Measurements from ENCODE around the gene IL12B. TPM values are rescaled to one million over a fixed set of nuclear protein-coding genes. Genes with fewer than 3 reads are reported as not detected.
"Not testable (repeated sequence)": the region's sequence is repeated elsewhere in the genome, so short reads cannot be mapped to it uniquely, and the experiment has no call there.

IL12B gene
- total RNA-seq, 3 donors from 2014 or later = not detected

GRCh38 chr5:159353661-159354252 lies 23.5 kb upstream of the IL12B start:
- TF ChIP-seq POLR2AphosphoS5 (IDR thresholded peaks at IDR 0.05) (no peak), CTCF (IDR thresholded peaks at IDR 0.05) (no peak), POLR2A (IDR thresholded peaks at IDR 0.05) (no peak)
- H3K4me3 ChIP-seq = no peak overlapping the region
- no peaks in the 10 kb centered on the region for H3K4me1 ChIP-seq
- no peaks in the 10 kb centered on the region for H3K27me3 ChIP-seq
- H3K9me3 ChIP-seq = no peaks in the 10 kb centered on the region
- H3K27ac ChIP-seq = no peak overlapping the region
- no peaks in the 10 kb centered on the region for H3K36me3 ChIP-seq
- no peak for DNase-seq (ENCODE audit: low spot score in 2 of 2)
- intact Hi-C loops (cut with DNase I; ENCODE audit: low total_unique reads) = no loop called here

- H3K27me3 ChIP-seq; DNase-seq (ENCODE audit: low spot score in 2 of 2); H3K9me3 ChIP-seq; intact Hi-C loops (cut with DNase I; ENCODE audit: low total_unique reads); H3K36me3 ChIP-seq; H3K4me3 ChIP-seq; H3K27ac ChIP-seq; H3K4me1 ChIP-seq: not testable (repeated sequence)
Observed at GRCh38 chr5:159350644-159351043, 20.4 kb upstream of the IL12B start.

GRCh38 chr5:159350216-159350615 lies 19.9 kb upstream of the IL12B start:
- H3K4me3 ChIP-seq; H3K4me1 ChIP-seq; H3K9me3 ChIP-seq; DNase-seq (ENCODE audit: low spot score in 2 of 2); H3K36me3 ChIP-seq; H3K27ac ChIP-seq; intact Hi-C loops (cut with DNase I; ENCODE audit: low total_unique reads): not testable (repeated sequence)
- peaks cover 0 to 12% of the 10 kb centered on the region in 2 donors for H3K27me3 ChIP-seq

GRCh38 chr5:159345861-159346260 lies 15.6 kb upstream of the IL12B start:
- DNase-seq (ENCODE audit: low spot score in 2 of 2) = no peak
- Histone ChIP-seq H3K4me3 (no peak overlapping the region), H3K27me3 (peaks cover 0 to 13% of the 10 kb centered on the region in 2 donors), H3K27ac (no peak overlapping the region), H3K36me3 (no peaks in the 10 kb centered on the region), H3K4me1 (no peaks in the 10 kb centered on the region), H3K9me3 (peaks cover 7 to 17% of the 10 kb centered on the region in 2 donors)
- intact Hi-C loops (cut with DNase I; ENCODE audit: low total_unique reads) = no loop called here
- TF ChIP-seq POLR2A (IDR thresholded peaks at IDR 0.05) (no peak), CTCF (IDR thresholded peaks at IDR 0.05) (no peak), POLR2AphosphoS5 (IDR thresholded peaks at IDR 0.05) (no peak)

GRCh38 chr5:159345336-159345735 lies 15.0 kb upstream of the IL12B start:
- Histone ChIP-seq H3K9me3 (peaks cover 7 to 17% of the 10 kb centered on the region in 2 donors), H3K4me1 (no peaks in the 10 kb centered on the region), H3K27me3 (peaks cover 0 to 13% of the 10 kb centered on the region in 2 donors), H3K27ac (no peak overlapping the region), H3K36me3 (no peaks in the 10 kb centered on the region), H3K4me3 (no peak overlapping the region)
- DNase-seq (ENCODE audit: low spot score in 2 of 2) = no peak
- intact Hi-C loops (cut with DNase I; ENCODE audit: low total_unique reads) = no loop called here
- no peak for TF ChIP-seq CTCF (IDR thresholded peaks at IDR 0.05)
- TF ChIP-seq POLR2AphosphoS5 (IDR thresholded peaks at IDR 0.05) = no peak
- TF ChIP-seq POLR2A (IDR thresholded peaks at IDR 0.05) = no peak

- intact Hi-C loops (cut with DNase I; ENCODE audit: low total_unique reads) = no loop called here
- Histone ChIP-seq H3K27ac (no peak overlapping the region), H3K36me3 (no peaks in the 10 kb centered on the region), H3K27me3 (peaks cover 0 to 13% of the 10 kb centered on the region in 2 donors), H3K4me1 (no peaks in the 10 kb centered on the region), H3K4me3 (no peak overlapping the region), H3K9me3 (peaks cover 7 to 17% of the 10 kb centered on the region in 2 donors)
- no peak for TF ChIP-seq POLR2A (IDR thresholded peaks at IDR 0.05)
- TF ChIP-seq CTCF (IDR thresholded peaks at IDR 0.05) = no peak
- TF ChIP-seq POLR2AphosphoS5 (IDR thresholded peaks at IDR 0.05) = no peak
- no peak for DNase-seq (ENCODE audit: low spot score in 2 of 2)
Observed at GRCh38 chr5:159343295-159344094, 13.2 kb upstream of the IL12B start.

All from breast epithelium (tissue), 4 donors.